Neuron (in vitro differentiated cells): Measurements from ENCODE around the gene RSPRY1.
A peak's percentile ranks its signal among the peaks of the same experiment; 100 is the strongest.
"Not testable (repeated sequence)": the region's sequence is repeated elsewhere in the genome, so short reads cannot be mapped to it uniquely, and the experiment has no call there.

ENCODE experiments used
- H2AFZ ChIP-seq: one replicate; pipeline ENCODE4 v1.6.1; 2013; ENCODE audit warnings: low read depth, mild to moderate bottlenecking, inconsistent platforms, low read length, moderate library complexity
- H3K27me3 ChIP-seq: one replicate; pipeline ENCODE4 v1.6.1; 2013; ENCODE audit warnings: low read length; ENCODE audit not compliant: insufficient read depth
- H3K36me3 ChIP-seq: one replicate; pipeline ENCODE4 v1.6.1; 2013; ENCODE audit warnings: low read length; ENCODE audit not compliant: insufficient read depth
- H3K4me1 ChIP-seq: one replicate; pipeline ENCODE4 v1.6.1; 2013; ENCODE audit warnings: low read length; ENCODE audit not compliant: insufficient read depth
- H3K4me3 ChIP-seq: 2 replicates; pipeline ENCODE4 v1.5.1; 2013; ENCODE audit warnings: mild to moderate bottlenecking, low read length, moderate library complexity
- H3K9me3 ChIP-seq: one replicate; pipeline ENCODE4 v1.6.1; 2013; ENCODE audit warnings: low read length

Gene RSPRY1

GRCh38 chr16:57184887-57185445 is 1.2 kb upstream of the RSPRY1 start:
- peak overlapping the region; percentile 80 for H2AFZ ChIP-seq
- H3K4me1 ChIP-seq = peaks cover 23% of the 10 kb centered on the region
- no peaks in the 10 kb centered on the region for H3K27me3 ChIP-seq
- peak overlapping the region; percentile 99 for H3K4me3 ChIP-seq
- H3K9me3 ChIP-seq = no peaks in the 10 kb centered on the region
- H3K36me3 ChIP-seq = peaks cover 6% of the 10 kb centered on the region

DNA sequence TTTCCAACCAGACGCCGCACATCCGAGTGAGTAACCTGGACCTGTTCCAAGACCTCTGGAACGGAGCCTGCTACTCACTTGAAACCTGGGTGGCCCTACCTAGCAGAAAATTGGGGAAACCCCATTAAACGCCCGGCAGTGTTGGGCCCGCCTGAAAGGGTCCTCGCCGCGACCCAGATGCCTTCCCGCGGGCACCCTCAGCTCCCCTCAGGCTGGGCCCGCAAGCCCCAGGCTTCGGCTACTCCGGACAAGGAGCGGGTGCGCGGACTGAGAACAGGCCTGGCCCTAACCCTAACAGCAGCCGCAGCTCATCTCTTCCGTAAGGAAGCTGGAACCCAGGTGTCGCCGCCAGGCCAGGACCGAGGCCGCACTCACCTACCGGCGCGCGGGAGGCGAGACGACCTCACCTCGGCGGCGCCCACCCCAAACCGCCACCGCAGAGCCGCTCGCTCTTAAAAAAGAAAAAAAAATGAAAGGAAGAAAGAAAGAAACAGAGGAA is 634 bp upstream of the RSPRY1 start:
- peaks cover 24% of the 10 kb centered on the region for H3K4me1 ChIP-seq
- no peaks in the 10 kb centered on the region for H3K27me3 ChIP-seq
- H3K36me3 ChIP-seq = peaks cover 8% of the 10 kb centered on the region
- H3K4me3 ChIP-seq = peak overlapping the region; percentile 99
- H3K9me3 ChIP-seq = no peaks in the 10 kb centered on the region
- H2AFZ ChIP-seq = peak overlapping the region; percentile 80

GRCh38 chr16:57186872-57187854 is 1.0 kb downstream of the RSPRY1 start:
- H3K9me3 ChIP-seq = no peaks in the 10 kb centered on the region
- H2AFZ ChIP-seq = peak overlapping the region; percentile 76
- H3K4me3 ChIP-seq = peak overlapping the region; percentile 89
- peaks cover 8% of the 10 kb centered on the region for H3K36me3 ChIP-seq
- peaks cover 26% of the 10 kb centered on the region for H3K4me1 ChIP-seq
- no peaks in the 10 kb centered on the region for H3K27me3 ChIP-seq

DNA sequence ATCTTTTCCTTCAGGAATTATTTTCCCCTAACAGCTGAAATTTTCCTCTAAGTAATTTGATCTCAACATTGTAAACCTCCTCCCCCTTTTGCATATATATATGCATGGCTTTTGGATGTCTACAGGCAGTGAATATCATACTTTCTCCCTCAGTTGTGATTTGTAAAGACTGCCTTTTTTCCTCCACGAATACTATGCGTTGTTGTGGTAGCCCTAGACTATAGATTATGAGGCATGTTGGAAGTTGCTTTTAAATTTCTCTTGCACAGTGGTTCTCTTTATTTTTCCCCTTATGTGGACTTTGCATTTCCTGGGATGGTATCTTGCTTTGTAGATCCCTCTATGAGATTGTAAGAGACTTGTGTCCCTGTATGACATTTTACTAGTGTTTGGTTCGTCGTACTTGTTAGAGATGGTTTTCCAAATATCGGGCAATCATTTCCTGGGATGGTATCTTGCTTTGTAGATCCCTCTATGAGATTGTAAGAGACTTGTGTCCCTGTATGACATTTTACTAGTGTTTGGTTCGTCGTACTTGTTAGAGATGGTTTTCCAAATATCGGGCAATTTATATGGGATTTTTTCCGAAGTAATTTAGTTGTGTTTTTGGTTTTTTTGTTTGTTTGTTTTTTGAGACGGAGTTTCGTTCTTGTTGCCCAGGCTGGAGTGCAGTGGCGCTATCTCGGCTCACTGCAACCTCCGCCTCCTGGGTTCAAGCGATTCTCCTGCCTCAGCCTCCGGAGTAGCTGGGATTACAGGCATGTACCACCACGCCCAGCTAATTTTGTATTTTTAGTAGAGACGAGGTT is 2.0 kb downstream of the RSPRY1 start:
- not testable (repeated sequence) for H3K9me3 ChIP-seq, H2AFZ ChIP-seq, H3K27me3 ChIP-seq
- H3K4me3 ChIP-seq = peak overlapping the region; percentile 89
- H3K36me3 ChIP-seq = peaks cover 10% of the 10 kb centered on the region
- peaks cover 26% of the 10 kb centered on the region for H3K4me1 ChIP-seq

- Histone ChIP-seq H2AFZ (no peak overlapping the region), H3K4me3 (no peak overlapping the region), H3K4me1 (peaks cover 25% of the 10 kb centered on the region), H3K36me3 (peaks cover 10% of the 10 kb centered on the region), H3K9me3 (no peaks in the 10 kb centered on the region), H3K27me3 (no peaks in the 10 kb centered on the region)
Observed at GRCh38 chr16:57188711-57189002, 2.5 kb downstream of the RSPRY1 start.

DNA sequence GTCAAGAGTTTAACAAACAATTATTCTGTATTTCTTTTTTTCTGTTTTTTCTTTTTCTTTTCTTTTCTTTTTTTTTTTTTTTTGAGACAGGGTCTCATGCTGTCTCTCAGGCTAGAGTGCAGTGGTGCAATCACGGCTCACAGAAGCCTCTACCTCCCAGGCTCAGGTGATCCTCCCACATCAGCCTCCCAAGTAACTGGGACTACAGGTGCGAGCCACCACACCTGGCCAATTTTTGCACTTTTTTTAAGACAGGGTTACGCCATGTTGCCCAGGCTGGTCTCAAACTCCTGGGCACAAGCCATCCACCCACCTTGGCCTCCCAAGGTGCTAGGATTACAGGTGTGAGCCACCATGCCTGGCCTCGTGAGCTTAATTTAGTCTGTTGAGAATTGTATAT is 3.4 kb downstream of the RSPRY1 start:
- not testable (repeated sequence) for H3K4me3 ChIP-seq, H3K27me3 ChIP-seq, H2AFZ ChIP-seq, H3K9me3 ChIP-seq
- Histone ChIP-seq H3K36me3 (peaks cover 11% of the 10 kb centered on the region), H3K4me1 (peaks cover 21% of the 10 kb centered on the region)

GRCh38 chr16:57190136-57190535 is 4.0 kb downstream of the RSPRY1 start:
- H3K27me3 ChIP-seq = no peaks in the 10 kb centered on the region
- H3K36me3 ChIP-seq = peaks cover 13% of the 10 kb centered on the region
- peaks cover 17% of the 10 kb centered on the region for H3K4me1 ChIP-seq
- H3K9me3 ChIP-seq = no peaks in the 10 kb centered on the region
- no peak overlapping the region for H3K4me3 ChIP-seq
- no peak overlapping the region for H2AFZ ChIP-seq

- no peak overlapping the region for H3K4me3 ChIP-seq
Observed at GRCh38 chr16:57191056-57191571, 5.0 kb downstream of the RSPRY1 start.

GRCh38 chr16:57192146-57192545 is 6.0 kb downstream of the RSPRY1 start:
- Histone ChIP-seq H2AFZ (no peak overlapping the region), H3K4me3 (no peak overlapping the region), H3K27me3 (no peaks in the 10 kb centered on the region), H3K4me1 (peaks cover 17% of the 10 kb centered on the region), H3K9me3 (no peaks in the 10 kb centered on the region), H3K36me3 (peaks cover 13% of the 10 kb centered on the region)

More at GRCh38 chr16:57191056-57191571, 5.0 kb downstream of the RSPRY1 start:
- peaks cover 17% of the 10 kb centered on the region for H3K4me1 ChIP-seq
- no peaks in the 10 kb centered on the region for H3K9me3 ChIP-seq
- H3K36me3 ChIP-seq = peaks cover 13% of the 10 kb centered on the region
- no peak overlapping the region for H2AFZ ChIP-seq
- H3K27me3 ChIP-seq = no peaks in the 10 kb centered on the region

- Histone ChIP-seq H3K9me3 (no peaks in the 10 kb centered on the region), H3K36me3 (peaks cover 13% of the 10 kb centered on the region), H2AFZ (no peak overlapping the region), H3K27me3 (no peaks in the 10 kb centered on the region), H3K4me1 (peaks cover 11% of the 10 kb centered on the region), H3K4me3 (no peak overlapping the region)
Observed at GRCh38 chr16:57192720-57193486, 6.8 kb downstream of the RSPRY1 start.

GRCh38 chr16:57194512-57194911 is 8.4 kb downstream of the RSPRY1 start:
- Histone ChIP-seq H3K9me3 (peaks cover 4% of the 10 kb centered on the region), H3K36me3 (peaks cover 12% of the 10 kb centered on the region), H3K4me1 (peaks cover 9% of the 10 kb centered on the region), H3K4me3 (no peak overlapping the region), H3K27me3 (no peaks in the 10 kb centered on the region), H2AFZ (no peak overlapping the region)

DNA sequence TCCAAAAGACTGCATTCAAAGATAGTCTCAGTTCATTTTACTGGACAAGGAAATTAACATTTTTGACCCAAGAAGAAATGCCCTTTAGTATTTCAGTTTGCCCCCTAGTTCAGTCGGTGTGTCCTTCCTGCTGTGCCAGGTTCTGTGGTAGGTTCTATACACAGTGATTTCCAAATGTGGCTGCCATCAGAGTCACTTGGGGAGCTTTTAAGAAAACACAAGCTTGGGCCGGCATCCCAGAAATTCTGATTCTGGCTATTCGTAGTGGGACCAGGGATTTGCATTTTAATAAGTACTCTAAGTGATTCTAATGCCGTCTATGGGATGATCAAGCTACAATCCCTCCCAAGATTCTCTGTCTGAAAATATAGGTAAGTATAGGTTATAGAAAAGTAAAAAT is 10.2 kb downstream of the RSPRY1 start:
- Histone ChIP-seq H3K9me3 (peaks cover 4% of the 10 kb centered on the region), H3K4me1 (peaks cover 6% of the 10 kb centered on the region), H3K27me3 (no peaks in the 10 kb centered on the region), H2AFZ (no peak overlapping the region), H3K4me3 (no peak overlapping the region), H3K36me3 (peaks cover 5% of the 10 kb centered on the region)
